Common myeloid progenitor, CD34-positive (primary cell): ENCODE measurements around the gene JMJD8.

ENCODE experiments used
- CTCF ChIA-PET: fragments of 350-600 bp; sonication (Branson Sonifier 250); formaldehyde crosslinking; loops from one replicate; lab custom pipeline; 2021; ENCODE audit warnings: antibody characterized with exemption; lab: Charles Lee
- POLR2A ChIA-PET: fragments of 350-600 bp; sonication (Branson Sonifier 250); formaldehyde crosslinking; loops from one replicate; lab custom pipeline; 2021; ENCODE audit warnings: antibody characterized with exemption; lab: Charles Lee
- DNase-seq, 3 donors: peaks; one replicate each; pipeline versions ENCODE4 v3.0.0 to v3.0.0-alpha.2; 2013
- H3K27ac ChIP-seq, 2 experiments: 1 replicate in 1 of 2; 2 replicates in 1 of 2; pipeline ENCODE4 v1.7.0; 2013; ENCODE audit warnings: inconsistent platforms in 2 of 2, low read length in 2 of 2, mild to moderate bottlenecking in 2 of 2, low read depth in 1 of 2, moderate library complexity in 1 of 2; ENCODE audit not compliant: severe bottlenecking in 2 of 2, insufficient read depth in 1 of 2, poor library complexity in 1 of 2
- H3K27me3 ChIP-seq, 5 experiments: replicated peaks in 2 of 5; 1 replicate in 3 of 5; 2 replicates in 2 of 5; pipeline versions ENCODE4 v1.6.1 to v1.7.0; 2013; ENCODE audit warnings: low read length in 4 of 5, mild to moderate bottlenecking in 2 of 5, moderate library complexity in 2 of 5, inconsistent platforms in 1 of 5; ENCODE audit not compliant: insufficient read depth in 5 of 5, control insufficient read depth in 4 of 5
- H3K36me3 ChIP-seq, 4 experiments: 1 replicate in 2 of 4; 2 replicates in 2 of 4; pipeline versions ENCODE4 v1.6.1 to v1.7.0; 2013; ENCODE audit warnings: low read length in 3 of 4, control low read depth in 1 of 4, mild to moderate bottlenecking in 1 of 4; ENCODE audit not compliant: control insufficient read depth in 4 of 4, insufficient read depth in 4 of 4
- H3K4me1 ChIP-seq, 4 experiments: 1 replicate in 3 of 4; 2 replicates in 1 of 4; pipeline versions ENCODE4 v1.6.1 to v1.7.1; 2013; ENCODE audit warnings: low read length in 3 of 4, mild to moderate bottlenecking in 3 of 4, control low read depth in 1 of 4, inconsistent platforms in 1 of 4, moderate library complexity in 1 of 4; ENCODE audit not compliant: control insufficient read depth in 4 of 4, insufficient read depth in 4 of 4; ENCODE audit errors: control extremely low read depth in 1 of 4
- H3K4me3 ChIP-seq, 7 experiments: 1 replicate in 4 of 7; 2 replicates in 3 of 7; pipeline versions ENCODE4 v1.5.1 to v1.7.0; 2013; ENCODE audit warnings: mild to moderate bottlenecking in 7 of 7, low read length in 6 of 7, moderate library complexity in 6 of 7, inconsistent platforms in 2 of 7, low read depth in 2 of 7, control low read depth in 1 of 7; ENCODE audit not compliant: insufficient read depth in 4 of 7, control insufficient read depth in 1 of 7; ENCODE audit errors: extremely low read depth in 1 of 7
- H3K9me3 ChIP-seq, 5 experiments: 1 replicate in 4 of 5; 2 replicates in 1 of 5; pipeline versions ENCODE4 v1.6.1 to v1.7.1; 2013; ENCODE audit warnings: low read length in 4 of 5, mild to moderate bottlenecking in 2 of 5, inconsistent platforms in 1 of 5, low read depth in 1 of 5, moderate library complexity in 1 of 5; ENCODE audit not compliant: control insufficient read depth in 4 of 5, insufficient read depth in 2 of 5; ENCODE audit errors: control extremely low read depth in 1 of 5
- WGBS: methylation state at CpG from one replicate; pipeline ENCODE4 v1.1.5; 2013; ENCODE audit not compliant: insufficient coverage; 5-methylcytosine and 5-hydroxymethylcytosine counted together

The JMJD8 gene

GRCh38 chr16:638034-638543, 46.0 kb downstream of the JMJD8 start:
- ChIA-PET CTCF (interaction anchor here (3.3 kb wide), 1 partner anchor 22 kb away, joined by 9 read pairs; no protein-coding TSS in a partner anchor), POLR2A (no interaction called here)
- H3K4me1 ChIP-seq = peaks cover 0 to 49% (median 45%) of the 10 kb centered on the region in 4 experiments
- no peaks in the 10 kb centered on the region for H3K9me3 ChIP-seq
- no peak overlapping the region for H3K27ac ChIP-seq
- no peak overlapping the region for H3K4me3 ChIP-seq
- peaks cover 0 to 14% (median 11%) of the 10 kb centered on the region in 4 experiments for H3K36me3 ChIP-seq
- no peaks in the 10 kb centered on the region for H3K27me3 ChIP-seq
- WGBS = 94% methylated on average over 10 of the region's 15 CpGs
- no peak for DNase-seq

GRCh38 chr16:637081-638018, 46.8 kb downstream of the JMJD8 start:
- Histone ChIP-seq H3K4me1 (peaks cover 0 to 42% (median 38%) of the 10 kb centered on the region in 4 experiments), H3K36me3 (peaks cover 0 to 22% (median 14%) of the 10 kb centered on the region in 4 experiments), H3K9me3 (no peaks in the 10 kb centered on the region), H3K27ac (peak overlapping the region; percentile 75 to 91), H3K27me3 (no peaks in the 10 kb centered on the region), H3K4me3 (peak overlapping the region; percentile 81 to 96 (median 86))
- ChIA-PET POLR2A (interaction anchor here (0.9 to 1.1 kb wide), 2 partner anchors 23 to 100 kb away, joined by 3 read pairs; no protein-coding TSS in a partner anchor), CTCF (interaction anchor here (0.7 to 3.3 kb wide), 6 partner anchors 12 to 52 kb away, joined by 3 to 9 read pairs (median 4); partner anchors contain the start of genes RHOT2 and WDR90)
- DNase-seq = peak in 2 of 3 donors; percentile 63 to 89
- 17% methylated on average over 36 of the region's 53 CpGs for WGBS

- H3K4me3 ChIP-seq = peak within 1 kb of the TSS; percentile 81 to 96 (median 86)
- under 1% methylated on average over 74 of the region's 91 CpGs for WGBS
- peaks cover 0 to 2% (median 0%) of the 10 kb centered on the region in 5 experiments for H3K27me3 ChIP-seq
- peaks cover 0 to 34% (median 33%) of the 10 kb centered on the region in 4 experiments for H3K4me1 ChIP-seq
- peak within 1 kb of the TSS; percentile 75 to 91 for H3K27ac ChIP-seq
- peak; percentile 94 to 97 (median 96) for DNase-seq
- peaks cover 0 to 24% (median 15%) of the 10 kb centered on the region in 4 experiments for H3K36me3 ChIP-seq
- ChIA-PET POLR2A (interaction anchor here (0.9 to 1.1 kb wide), 2 partner anchors 24 to 100 kb away, joined by 3 read pairs; no protein-coding TSS in a partner anchor), CTCF (interaction anchor here (0.7 to 3.3 kb wide), 9 partner anchors 13 to 68 kb away, joined by 3 to 9 read pairs (median 4); partner anchors contain the start of genes RHOT2 and WDR90)
- no peaks in the 10 kb centered on the region for H3K9me3 ChIP-seq
These were observed 47.7 kb downstream of the JMJD8 start, which contains the start of gene METTL26 for GRCh38 chr16:636206-637080. TSS of gene METTL26 (minus strand) at chr16:636305. CDS start at chr16:636290, 15 bp downstream.

GRCh38 chr16:635573-636205, 48.4 kb downstream of the JMJD8 start:
- peaks cover 0 to 5% (median 0%) of the 10 kb centered on the region in 5 experiments for H3K27me3 ChIP-seq
- H3K27ac ChIP-seq = peak overlapping the region in 1 of 2 experiments; percentile 91
- peak overlapping the region; percentile 81 to 96 (median 86) for H3K4me3 ChIP-seq
- H3K36me3 ChIP-seq = peaks cover 0 to 24% (median 15%) of the 10 kb centered on the region in 4 experiments
- POLR2A ChIA-PET = interaction anchor here (0.6 kb wide), 1 partner anchor 11 kb away, joined by 4 read pairs; no protein-coding TSS in a partner anchor
- DNase-seq = no peak
- WGBS = 4% methylated on average over 45 of the region's 55 CpGs
- CTCF ChIA-PET = interaction anchor here (0.9 to 3.3 kb wide), 7 partner anchors 13 to 67 kb away, joined by 3 to 9 read pairs (median 4); partner anchors contain the start of genes RHOT2 and WDR90
- H3K9me3 ChIP-seq = no peaks in the 10 kb centered on the region
- H3K4me1 ChIP-seq = peaks cover 0 to 34% (median 32%) of the 10 kb centered on the region in 4 experiments

- ChIA-PET POLR2A (no interaction called here), CTCF (no interaction called here)
- no peaks in the 10 kb centered on the region for H3K9me3 ChIP-seq
- peaks cover 0 to 24% (median 15%) of the 10 kb centered on the region in 4 experiments for H3K36me3 ChIP-seq
- H3K27me3 ChIP-seq = peaks cover 0 to 7% (median 0%) of the 10 kb centered on the region in 5 experiments
- WGBS = 98% methylated on average over 7 of the region's 7 CpGs
- no peak for DNase-seq
- peak overlapping the region in 5 of 7 experiments; percentile 23 to 92 (median 85) for H3K4me3 ChIP-seq
- H3K27ac ChIP-seq = no peak overlapping the region
- H3K4me1 ChIP-seq = peaks cover 0 to 34% (median 30%) of the 10 kb centered on the region in 4 experiments
These were observed 49.1 kb downstream of the JMJD8 start for GRCh38 chr16:634996-635395.
